Measurements from ENCODE around the gene BBX. TPM values are rescaled to one million over a fixed set of nuclear protein-coding genes. Genes with fewer than 3 reads are reported as not detected.
A peak's percentile ranks its signal among the peaks of the same experiment; 100 is the strongest.

The BBX gene
- total and polyA plus RNA-seq, 2 donors from 2014 or later = 8.1 to 85.8 TPM

DNA sequence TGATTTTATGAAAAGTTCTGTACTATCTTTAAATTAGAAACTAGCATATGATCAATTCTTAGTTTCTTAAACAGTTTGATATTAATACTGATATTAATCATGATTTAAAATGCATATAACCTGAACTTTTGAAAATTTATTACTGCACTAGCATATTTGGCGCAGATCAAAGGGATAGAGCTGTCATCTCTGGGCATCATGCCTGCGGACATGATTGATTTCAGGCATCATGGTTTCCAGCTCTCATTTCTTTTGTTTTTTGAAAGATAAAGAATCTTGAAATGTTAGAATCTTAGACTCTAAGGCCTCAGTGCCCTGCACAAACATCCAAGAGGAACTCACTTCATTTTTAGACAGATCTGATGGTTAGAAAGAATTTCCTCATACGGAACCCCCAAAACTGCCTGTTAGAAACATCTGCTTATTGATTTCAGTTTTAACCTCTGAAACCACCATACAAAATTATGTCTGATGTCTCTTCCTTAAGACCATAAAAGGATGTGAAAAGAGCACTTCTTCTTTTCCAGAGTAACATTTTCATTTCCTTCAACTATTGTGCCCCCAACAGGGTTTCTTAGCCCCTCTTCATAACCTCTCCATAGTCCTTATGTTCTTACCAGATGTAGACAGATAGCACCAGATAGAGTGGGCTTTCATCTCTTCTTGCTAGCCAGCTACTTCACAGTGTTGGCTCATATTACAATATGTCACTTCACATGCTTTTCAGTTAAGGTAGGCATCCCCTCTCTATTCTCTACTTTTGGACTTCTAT, 110.8 kb downstream of the BBX start:
- no peaks in the 10 kb centered on the region for H3K9me3 ChIP-seq (ENCODE audit: control insufficient read depth in 2 of 3, insufficient read depth in 1 of 3, low read length in 3 of 3)
- FAIRE-seq = no peak
- H3K27ac ChIP-seq (ENCODE audit: low read depth in 2 of 2, low read length in 2 of 2) = no peak overlapping the region
- H3K9ac ChIP-seq (ENCODE audit: low read length in 3 of 3) = no peak overlapping the region
- H3K36me3 ChIP-seq (ENCODE audit: control insufficient read depth in 2 of 3, insufficient read depth in 3 of 3, low read length in 3 of 3) = no peaks in the 10 kb centered on the region
- no peaks in the 10 kb centered on the region for H3K27me3 ChIP-seq (ENCODE audit: control insufficient read depth, insufficient read depth, low read length)
- peaks cover 0 to 3% (median 0%) of the 10 kb centered on the region in 3 donors for H3K4me1 ChIP-seq (ENCODE audit: control insufficient read depth in 2 of 3, insufficient read depth in 2 of 3, low read depth in 1 of 3, low read length in 3 of 3)
- intact Hi-C loops (cut with DNase I) = no loop called here
- H3K4me3 ChIP-seq (ENCODE audit: low read length in 3 of 3) = no peak overlapping the region
- TF ChIP-seq, protein P1, sequence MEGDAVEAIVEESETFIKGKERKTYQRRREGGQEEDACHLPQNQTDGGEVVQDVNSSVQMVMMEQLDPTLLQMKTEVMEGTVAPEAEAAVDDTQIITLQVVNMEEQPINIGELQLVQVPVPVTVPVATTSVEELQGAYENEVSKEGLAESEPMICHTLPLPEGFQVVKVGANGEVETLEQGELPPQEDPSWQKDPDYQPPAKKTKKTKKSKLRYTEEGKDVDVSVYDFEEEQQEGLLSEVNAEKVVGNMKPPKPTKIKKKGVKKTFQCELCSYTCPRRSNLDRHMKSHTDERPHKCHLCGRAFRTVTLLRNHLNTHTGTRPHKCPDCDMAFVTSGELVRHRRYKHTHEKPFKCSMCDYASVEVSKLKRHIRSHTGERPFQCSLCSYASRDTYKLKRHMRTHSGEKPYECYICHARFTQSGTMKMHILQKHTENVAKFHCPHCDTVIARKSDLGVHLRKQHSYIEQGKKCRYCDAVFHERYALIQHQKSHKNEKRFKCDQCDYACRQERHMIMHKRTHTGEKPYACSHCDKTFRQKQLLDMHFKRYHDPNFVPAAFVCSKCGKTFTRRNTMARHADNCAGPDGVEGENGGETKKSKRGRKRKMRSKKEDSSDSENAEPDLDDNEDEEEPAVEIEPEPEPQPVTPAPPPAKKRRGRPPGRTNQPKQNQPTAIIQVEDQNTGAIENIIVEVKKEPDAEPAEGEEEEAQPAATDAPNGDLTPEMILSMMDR (IDR thresholded peaks at IDR 0.05; ENCODE audit: borderline replicate concordance, extremely low read depth, insufficient read depth) = no peak
- DNase-seq = no peak

DNA sequence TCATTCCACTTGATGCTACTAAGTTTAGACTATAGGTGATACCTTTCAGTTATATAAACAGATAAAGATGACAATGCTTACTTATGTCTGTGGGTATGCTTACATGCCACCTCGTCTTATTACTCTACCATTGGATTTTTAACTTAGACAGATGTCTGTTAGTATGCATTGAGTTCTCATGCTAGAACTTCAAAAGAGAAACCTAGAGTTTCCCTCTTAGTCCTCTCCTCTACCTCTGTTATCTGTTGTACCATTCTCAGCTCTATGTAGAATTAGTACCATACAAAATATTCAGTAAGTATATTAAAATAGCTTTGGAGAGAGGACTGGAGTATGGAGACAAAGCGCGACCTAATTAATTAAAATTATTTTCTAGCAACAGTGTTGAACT, 111.3 kb downstream of the BBX start:
- H3K36me3 ChIP-seq (ENCODE audit: control insufficient read depth in 2 of 3, insufficient read depth in 3 of 3, low read length in 3 of 3) = no peaks in the 10 kb centered on the region

DNA sequence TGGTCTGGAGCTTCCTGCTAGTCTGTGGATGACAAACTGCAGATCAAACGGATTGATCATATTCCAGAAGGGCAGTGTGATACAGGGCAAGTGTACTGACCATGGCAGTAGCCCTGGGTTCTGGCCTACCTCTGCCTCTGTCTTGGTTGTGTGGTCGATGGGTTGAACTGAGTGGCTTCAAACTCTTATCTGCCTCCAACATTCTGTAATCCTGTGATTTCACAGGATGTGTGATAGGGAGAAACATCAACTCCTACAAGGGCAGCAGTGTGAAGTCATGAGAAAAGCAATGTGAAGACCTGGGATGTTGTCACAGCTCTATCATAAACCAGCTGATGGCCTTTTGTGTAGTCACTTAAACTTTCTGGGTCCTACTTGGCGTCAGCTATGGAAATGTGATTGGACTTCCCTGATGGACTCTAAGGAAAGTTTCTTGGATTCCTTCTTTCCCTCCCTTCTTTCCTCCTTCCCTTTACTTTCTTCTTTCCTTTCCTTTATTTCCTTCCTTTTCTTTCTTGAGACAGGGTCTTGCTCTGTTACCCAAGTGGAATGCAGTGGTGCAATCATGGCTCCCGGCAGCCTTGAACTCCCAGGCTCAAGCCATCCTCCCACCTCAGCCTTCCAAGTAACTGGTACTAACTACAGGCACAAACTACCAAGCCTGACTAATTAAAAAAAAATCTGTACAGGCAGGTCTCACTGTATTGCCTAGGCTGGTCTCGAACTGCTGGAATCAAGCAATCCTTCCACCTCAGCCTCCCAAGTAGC, 114.8 kb downstream of the BBX start:
- FAIRE-seq (no peak), DNase-seq (peak in 1 of 5 donors; percentile 15)
- intact Hi-C loops (cut with DNase I) = no loop called here
- no peak overlapping the region for H3K9ac ChIP-seq (ENCODE audit: low read length in 3 of 3)
- H3K36me3 ChIP-seq (ENCODE audit: control insufficient read depth in 2 of 3, insufficient read depth in 3 of 3, low read length in 3 of 3) = no peaks in the 10 kb centered on the region
- TF ChIP-seq, protein P1 (IDR thresholded peaks at IDR 0.05; ENCODE audit: borderline replicate concordance, extremely low read depth, insufficient read depth) = no peak
- no peak overlapping the region for H3K27ac ChIP-seq (ENCODE audit: low read depth in 2 of 2, low read length in 2 of 2)
- H3K4me3 ChIP-seq (ENCODE audit: low read length in 3 of 3) = no peak overlapping the region
- H3K4me1 ChIP-seq (ENCODE audit: control insufficient read depth in 2 of 3, insufficient read depth in 2 of 3, low read depth in 1 of 3, low read length in 3 of 3) = no peaks in the 10 kb centered on the region
- H3K27me3 ChIP-seq (ENCODE audit: control insufficient read depth, insufficient read depth, low read length) = no peaks in the 10 kb centered on the region
- H3K9me3 ChIP-seq (ENCODE audit: control insufficient read depth in 2 of 3, insufficient read depth in 1 of 3, low read length in 3 of 3) = no peaks in the 10 kb centered on the region

More for the DNA sequence above, 111.3 kb downstream of the BBX start:
- no peak overlapping the region for H3K9ac ChIP-seq (ENCODE audit: low read length in 3 of 3)
- no peak overlapping the region for H3K4me3 ChIP-seq (ENCODE audit: low read length in 3 of 3)
- DNase-seq (no peak), FAIRE-seq (no peak)
- H3K9me3 ChIP-seq (ENCODE audit: control insufficient read depth in 2 of 3, insufficient read depth in 1 of 3, low read length in 3 of 3) = no peaks in the 10 kb centered on the region
- H3K4me1 ChIP-seq (ENCODE audit: control insufficient read depth in 2 of 3, insufficient read depth in 2 of 3, low read depth in 1 of 3, low read length in 3 of 3) = peaks cover 0 to 3% (median 0%) of the 10 kb centered on the region in 3 donors
- intact Hi-C loops (cut with DNase I) = no loop called here
- TF ChIP-seq, protein P1 (IDR thresholded peaks at IDR 0.05; ENCODE audit: borderline replicate concordance, extremely low read depth, insufficient read depth) = no peak
- no peak overlapping the region for H3K27ac ChIP-seq (ENCODE audit: low read depth in 2 of 2, low read length in 2 of 2)
- no peaks in the 10 kb centered on the region for H3K27me3 ChIP-seq (ENCODE audit: control insufficient read depth, insufficient read depth, low read length)

Data from kidney (tissue), 14 donors.